ENCODE results near the gene ASIC4. TPM values are rescaled to one million over a fixed set of nuclear protein-coding genes. Genes with fewer than 3 reads are reported as not detected.

ASIC4 gene
- total and polyA plus RNA-seq, 2 of the 13 experiments (the other 11 are each of a cell fraction or from before 2014, with no cell fraction given), result 0.03 TPM; not detected in 1

DNA sequence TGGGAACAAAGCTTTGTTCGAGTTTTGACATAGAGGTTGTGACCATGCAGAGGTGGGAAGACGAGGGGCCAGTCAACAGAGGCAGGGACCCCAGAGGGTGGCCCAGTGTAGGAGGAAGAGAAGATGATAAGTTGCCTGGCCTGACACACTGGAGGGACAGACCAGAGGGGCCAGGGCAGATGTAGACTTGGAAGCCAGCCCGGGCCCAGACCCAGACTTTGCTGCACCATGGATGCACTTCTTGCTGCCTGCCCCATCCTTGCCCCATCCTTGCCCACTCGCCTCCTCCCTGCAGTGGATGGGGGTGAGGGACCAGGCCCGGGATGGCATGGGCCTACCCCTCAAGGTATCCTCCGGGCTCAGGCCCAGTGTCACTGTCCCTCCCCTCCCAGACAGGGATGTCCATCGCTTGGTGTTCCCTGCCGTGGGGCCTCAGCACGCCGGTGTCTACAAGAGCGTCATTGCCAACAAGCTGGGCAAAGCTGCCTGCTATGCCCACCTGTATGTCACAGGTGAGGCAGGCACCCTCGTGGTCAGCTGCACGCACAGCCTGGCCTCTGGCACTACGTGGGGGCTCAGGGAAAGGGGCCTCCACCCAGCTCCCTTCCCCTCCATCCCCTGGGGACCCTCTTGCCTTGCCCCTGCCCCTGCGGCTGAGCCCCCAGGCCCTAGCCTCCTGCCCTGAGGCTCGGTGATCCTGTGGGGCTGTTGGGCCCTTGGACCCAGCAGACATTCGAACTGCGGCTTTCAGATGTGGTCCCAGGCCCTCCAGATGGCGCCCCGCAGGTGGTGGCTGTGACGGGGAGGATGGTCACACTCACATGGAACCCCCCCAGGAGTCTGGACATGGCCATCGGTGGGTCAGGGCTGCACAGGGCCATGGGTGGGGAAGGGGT lies 42.6 kb upstream of the ASIC4 start:
- Histone ChIP-seq H3K4me2 (ENCODE audit: low read depth, low read length) (no peak overlapping the region), H3K4me1 (ENCODE audit: insufficient read depth, low read length) (no peaks in the 10 kb centered on the region), H3K36me3 (replicated peaks in 1 of 2; ENCODE audit: control insufficient read depth in 1 of 2, insufficient read depth in 2 of 2, low read length in 2 of 2) (no peaks in the 10 kb centered on the region), H3K79me2 (ENCODE audit: insufficient read depth, low read length) (no peaks in the 10 kb centered on the region), H3K27ac (ENCODE audit: extremely low read length, insufficient read depth, low read length) (no peak overlapping the region), H2AFZ (ENCODE audit: low read length) (no peak overlapping the region), H3K4me3 (replicated peaks in 1 of 3; ENCODE audit: insufficient read depth in 1 of 3, low read depth in 2 of 3, low read length in 3 of 3) (no peak overlapping the region), H3K9ac (ENCODE audit: insufficient read depth, low read depth, low read length) (no peak overlapping the region), H3K9me3 (ENCODE audit: low read length) (no peaks in the 10 kb centered on the region), H3K27me3 (ENCODE audit: control insufficient read depth in 1 of 2, insufficient read depth in 2 of 2, low read length in 2 of 2) (peaks cover 14 to 82% of the 10 kb centered on the region in 2 experiments; a peak in 4 of 5 replicates), H4K20me1 (ENCODE audit: insufficient read depth, low read length) (no peaks in the 10 kb centered on the region)
- CTCF ChIA-PET (ENCODE audit: low intra/inter-chr PET ratio, low total read pairs), result no interaction called here
- POLR2A ChIA-PET, result no interaction called here
- no peak for FAIRE-seq
- BruUV-seq (replicated peaks), result no TSS peak
- DNase-seq (ENCODE audit: low spot score), result no peak
- 0% methylated on average over 5 of the region's 22 CpGs for whole genome bisulfite sequencing (ENCODE audit: low lambda C conversion rate)
- 0 out of 2 replicates have a peak, but pooled peaks have one; percentile 16 for TF ChIP-seq MTA1 (CRISPR knock-in tag; IDR thresholded peaks at IDR 0.05; ENCODE audit: borderline replicate concordance)
- TF ChIP-seq, protein P1, sequence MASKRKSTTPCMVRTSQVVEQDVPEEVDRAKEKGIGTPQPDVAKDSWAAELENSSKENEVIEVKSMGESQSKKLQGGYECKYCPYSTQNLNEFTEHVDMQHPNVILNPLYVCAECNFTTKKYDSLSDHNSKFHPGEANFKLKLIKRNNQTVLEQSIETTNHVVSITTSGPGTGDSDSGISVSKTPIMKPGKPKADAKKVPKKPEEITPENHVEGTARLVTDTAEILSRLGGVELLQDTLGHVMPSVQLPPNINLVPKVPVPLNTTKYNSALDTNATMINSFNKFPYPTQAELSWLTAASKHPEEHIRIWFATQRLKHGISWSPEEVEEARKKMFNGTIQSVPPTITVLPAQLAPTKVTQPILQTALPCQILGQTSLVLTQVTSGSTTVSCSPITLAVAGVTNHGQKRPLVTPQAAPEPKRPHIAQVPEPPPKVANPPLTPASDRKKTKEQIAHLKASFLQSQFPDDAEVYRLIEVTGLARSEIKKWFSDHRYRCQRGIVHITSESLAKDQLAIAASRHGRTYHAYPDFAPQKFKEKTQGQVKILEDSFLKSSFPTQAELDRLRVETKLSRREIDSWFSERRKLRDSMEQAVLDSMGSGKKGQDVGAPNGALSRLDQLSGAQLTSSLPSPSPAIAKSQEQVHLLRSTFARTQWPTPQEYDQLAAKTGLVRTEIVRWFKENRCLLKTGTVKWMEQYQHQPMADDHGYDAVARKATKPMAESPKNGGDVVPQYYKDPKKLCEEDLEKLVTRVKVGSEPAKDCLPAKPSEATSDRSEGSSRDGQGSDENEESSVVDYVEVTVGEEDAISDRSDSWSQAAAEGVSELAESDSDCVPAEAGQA (IDR thresholded peaks at IDR 0.05; ENCODE audit: low read depth), result no peak
- TF ChIP-seq, protein P1 (CRISPR knock-in tag; IDR thresholded peaks at IDR 0.05; ENCODE audit: borderline replicate concordance), result no peak
- in situ Hi-C loops (cut with HindIII; ENCODE audit: extremely low pct_ligation_motif_present, low pct_unique_long_range_greater_than_20kb), result loop anchor here (10.0 kb wide), 1 partner anchor 53 kb away; no protein-coding TSS in a partner anchor
- intact Hi-C loops (cut with micrococcal nuclease; ENCODE audit: unreplicated experiment), result no loop called here
- ATAC-seq, result no peak

All from HepG2 (cell line).